Measurements from ENCODE around the gene LUC7L2. TPM values are rescaled to one million over a fixed set of nuclear protein-coding genes. Genes with fewer than 3 reads are reported as not detected.

Gene LUC7L2
- total and polyA plus RNA-seq, 8 donors: 20.5 to 133 (median 60.6) TPM

- Histone ChIP-seq H3K36me3 (peaks cover 0 to 26% (median 9%) of the 10 kb centered on the region in 4 donors), H3K9me3 (no peaks in the 10 kb centered on the region), H3K27ac (no peak overlapping the region), H3K27me3 (no peaks in the 10 kb centered on the region), H3K4me3 (no peak overlapping the region), H3K4me1 (peaks cover 29 to 76% (median 50%) of the 10 kb centered on the region in 4 donors)
- 48 to 60% (median 55%) methylated on average over 3 of the region's 3 CpGs for WGBS, 5 donors
- TF ChIP-seq POLR2AphosphoS5 (IDR thresholded peaks at IDR 0.05) (no peak), EP300 (IDR thresholded peaks at IDR 0.05) (no peak), POLR2A (IDR thresholded peaks at IDR 0.05) (no peak)
- TF ChIP-seq, protein P1, sequence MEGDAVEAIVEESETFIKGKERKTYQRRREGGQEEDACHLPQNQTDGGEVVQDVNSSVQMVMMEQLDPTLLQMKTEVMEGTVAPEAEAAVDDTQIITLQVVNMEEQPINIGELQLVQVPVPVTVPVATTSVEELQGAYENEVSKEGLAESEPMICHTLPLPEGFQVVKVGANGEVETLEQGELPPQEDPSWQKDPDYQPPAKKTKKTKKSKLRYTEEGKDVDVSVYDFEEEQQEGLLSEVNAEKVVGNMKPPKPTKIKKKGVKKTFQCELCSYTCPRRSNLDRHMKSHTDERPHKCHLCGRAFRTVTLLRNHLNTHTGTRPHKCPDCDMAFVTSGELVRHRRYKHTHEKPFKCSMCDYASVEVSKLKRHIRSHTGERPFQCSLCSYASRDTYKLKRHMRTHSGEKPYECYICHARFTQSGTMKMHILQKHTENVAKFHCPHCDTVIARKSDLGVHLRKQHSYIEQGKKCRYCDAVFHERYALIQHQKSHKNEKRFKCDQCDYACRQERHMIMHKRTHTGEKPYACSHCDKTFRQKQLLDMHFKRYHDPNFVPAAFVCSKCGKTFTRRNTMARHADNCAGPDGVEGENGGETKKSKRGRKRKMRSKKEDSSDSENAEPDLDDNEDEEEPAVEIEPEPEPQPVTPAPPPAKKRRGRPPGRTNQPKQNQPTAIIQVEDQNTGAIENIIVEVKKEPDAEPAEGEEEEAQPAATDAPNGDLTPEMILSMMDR (IDR thresholded peaks at IDR 0.05): no peak
- intact Hi-C loops (cut with DNase I; ENCODE audit: low total_unique reads): no loop called here
- DNase-seq: no peak
Measured at GRCh38 chr7:139362302-139362701, 2.6 kb downstream of the LUC7L2 start.

DNA sequence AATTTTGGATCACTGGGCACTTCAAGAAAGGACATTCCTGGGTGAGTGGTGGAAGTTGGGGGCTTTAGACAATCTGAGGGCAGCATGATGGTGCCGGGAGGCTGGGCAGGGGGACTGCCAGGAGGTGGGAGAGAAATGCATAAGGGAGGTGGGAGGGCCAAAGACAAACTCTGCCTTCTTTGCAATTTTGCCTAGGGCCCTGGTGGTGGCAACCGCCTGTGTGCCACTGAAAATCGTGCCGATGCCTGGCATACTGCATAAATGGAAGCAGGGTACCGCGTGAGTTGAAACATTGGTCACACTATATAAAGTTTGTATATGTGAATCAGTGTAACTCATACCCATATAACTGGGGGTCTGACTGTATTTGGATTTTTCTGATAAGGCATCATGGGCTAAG lies 3.3 kb downstream of the LUC7L2 start:
- no peaks in the 10 kb centered on the region for H3K9me3 ChIP-seq
- H3K27ac ChIP-seq: no peak overlapping the region
- DNase-seq: no peak
- H3K4me3 ChIP-seq: no peak overlapping the region
- no peaks in the 10 kb centered on the region for H3K27me3 ChIP-seq
- WGBS, 5 donors: 86 to 93% (median 90%) methylated on average over 6 of the region's 6 CpGs
- no peak for TF ChIP-seq EP300 (IDR thresholded peaks at IDR 0.05)
- TF ChIP-seq POLR2A (IDR thresholded peaks at IDR 0.05): no peak
- TF ChIP-seq POLR2AphosphoS5 (IDR thresholded peaks at IDR 0.05): no peak
- TF ChIP-seq, protein P1 (IDR thresholded peaks at IDR 0.05): no peak
- intact Hi-C loops (cut with DNase I; ENCODE audit: low total_unique reads): no loop called here
- peaks cover 0 to 26% (median 12%) of the 10 kb centered on the region in 4 donors for H3K36me3 ChIP-seq
- peaks cover 27 to 80% (median 53%) of the 10 kb centered on the region in 4 donors for H3K4me1 ChIP-seq

- Histone ChIP-seq H3K4me1 (peaks cover 34 to 97% (median 68%) of the 10 kb centered on the region in 4 donors), H3K36me3 (peaks cover 0 to 26% (median 12%) of the 10 kb centered on the region in 4 donors), H3K27me3 (no peaks in the 10 kb centered on the region), H3K9me3 (no peaks in the 10 kb centered on the region), H3K27ac (no peak overlapping the region), H3K4me3 (no peak overlapping the region)
- no peak for TF ChIP-seq EP300 (IDR thresholded peaks at IDR 0.05)
- TF ChIP-seq POLR2A (IDR thresholded peaks at IDR 0.05): no peak
- TF ChIP-seq, protein P1 (IDR thresholded peaks at IDR 0.05): no peak
- no peak for TF ChIP-seq POLR2AphosphoS5 (IDR thresholded peaks at IDR 0.05)
- intact Hi-C loops (cut with DNase I; ENCODE audit: low total_unique reads): no loop called here
- no peak for DNase-seq
- 75 to 82% (median 76%) methylated on average over 2 of the region's 2 CpGs for WGBS, 5 donors
Measured at GRCh38 chr7:139365336-139365735, 5.6 kb downstream of the LUC7L2 start.

DNA sequence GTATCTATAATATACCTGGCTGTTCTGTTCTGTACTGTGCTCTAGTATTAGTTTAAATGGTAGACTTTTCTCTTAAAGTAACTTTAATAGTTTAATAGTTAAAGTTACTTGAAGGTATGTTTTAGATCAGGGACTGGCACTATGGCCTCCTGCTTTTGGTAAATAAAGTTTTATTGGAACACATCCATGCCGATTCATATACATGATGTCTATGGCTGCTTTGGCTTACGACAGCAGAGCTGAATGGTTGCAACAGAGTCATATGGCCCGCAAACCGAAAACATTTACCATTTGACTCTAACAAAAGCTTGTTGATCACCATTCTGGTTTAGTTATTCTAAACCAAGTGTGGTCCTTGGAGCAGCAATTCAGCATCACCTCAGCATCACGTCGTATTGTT lies 6.7 kb downstream of the LUC7L2 start:
- TF ChIP-seq POLR2AphosphoS5 (IDR thresholded peaks at IDR 0.05): no peak
- TF ChIP-seq, protein P1 (IDR thresholded peaks at IDR 0.05): no peak
- no peak for TF ChIP-seq EP300 (IDR thresholded peaks at IDR 0.05)
- TF ChIP-seq POLR2A (IDR thresholded peaks at IDR 0.05): no peak
- no peaks in the 10 kb centered on the region for H3K9me3 ChIP-seq
- DNase-seq: no peak
- no peaks in the 10 kb centered on the region for H3K27me3 ChIP-seq
- peaks cover 0 to 26% (median 12%) of the 10 kb centered on the region in 4 donors for H3K36me3 ChIP-seq
- H3K4me3 ChIP-seq: no peak overlapping the region
- intact Hi-C loops (cut with DNase I; ENCODE audit: low total_unique reads): no loop called here
- WGBS, 5 donors: 96 to 99% (median 97%) methylated on average over 6 of the region's 6 CpGs
- H3K4me1 ChIP-seq: peaks cover 32 to 100% (median 72%) of the 10 kb centered on the region in 4 donors
- no peak overlapping the region for H3K27ac ChIP-seq
